Measurements from ENCODE around the gene PHOX2B. TPM values are rescaled to one million over a fixed set of nuclear protein-coding genes. Genes with fewer than 3 reads are reported as not detected.

Gene PHOX2B
- total and polyA plus RNA-seq, 2 of the 8 experiments (the other 6 are each of a cell fraction or from before 2014, with no cell fraction given), result not detected

DNA sequence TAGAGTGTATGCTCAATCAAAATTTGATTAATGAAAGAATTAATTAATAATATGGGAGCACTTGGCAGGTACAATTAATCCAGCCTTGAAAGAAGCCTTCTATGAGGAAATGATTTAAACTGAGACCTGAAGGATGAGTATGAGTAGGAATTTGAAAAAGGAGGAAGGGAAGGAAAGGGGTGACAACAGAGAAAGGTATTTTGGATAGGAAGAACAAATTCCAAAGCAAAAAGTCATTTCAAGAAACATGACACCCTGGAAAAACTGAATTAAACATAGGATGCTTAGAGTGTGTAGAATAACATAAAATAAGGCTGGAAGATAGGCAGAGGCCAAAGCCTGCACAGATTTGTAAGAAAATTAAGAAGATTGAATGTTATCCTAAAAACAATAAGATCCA is 29.6 kb downstream of the PHOX2B start:
- no peak overlapping the region for H4K8ac ChIP-seq (ENCODE audit: extremely low read depth, insufficient read depth, low read length)
- H4K91ac ChIP-seq (replicated peaks; ENCODE audit: insufficient read length, low read length), result no peak overlapping the region
- no peaks in the 10 kb centered on the region for H3K9me3 ChIP-seq (ENCODE audit: insufficient read depth in 2 of 2, low read depth in 1 of 2, low read length in 1 of 2)
- H4K20me1 ChIP-seq (replicated peaks in 1 of 2; ENCODE audit: control insufficient read depth in 1 of 2, insufficient read depth in 2 of 2, low read length in 2 of 2), result no peaks in the 10 kb centered on the region
- no peak overlapping the region for H2BK15ac ChIP-seq (ENCODE audit: low read length)
- FAIRE-seq (no peak), DNase-seq (ENCODE audit: low read depth in 1 of 2, low spot score in 2 of 2) (no peak)
- H2AK5ac ChIP-seq (ENCODE audit: low read depth, low read length), result no peak overlapping the region
- ChIA-PET CTCF (ENCODE audit: partially characterized antibody) (interaction anchor here (0.9 to 1.3 kb wide), 2 partner anchors 157 to 168 kb away, joined by 3 read pairs; no protein-coding TSS in a partner anchor), POLR2A (ENCODE audit: partially characterized antibody) (no interaction called here)
- no peaks in the 10 kb centered on the region for H3K79me2 ChIP-seq (ENCODE audit: control insufficient read depth in 1 of 2, insufficient read depth in 2 of 2, low read length in 2 of 2)
- no peak overlapping the region for H2BK5ac ChIP-seq (ENCODE audit: low read depth, low read length)
- H3K79me1 ChIP-seq (ENCODE audit: low read depth, low read length), result no peaks in the 10 kb centered on the region
- no peaks in the 10 kb centered on the region for H3K36me3 ChIP-seq (ENCODE audit: control insufficient read depth in 2 of 4, insufficient read depth in 4 of 4, low read length in 3 of 4)
- H2BK20ac ChIP-seq (ENCODE audit: low read length), result no peak overlapping the region
- no peak overlapping the region for H3K14ac ChIP-seq (ENCODE audit: insufficient read length)
- H2BK120ac ChIP-seq (replicated peaks; ENCODE audit: low read depth, low read length), result no peak overlapping the region
- no peak overlapping the region for H3K9ac ChIP-seq (replicated peaks in 1 of 4; ENCODE audit: extremely low read depth in 1 of 4, low read depth in 3 of 4, low read length in 3 of 4)
- H3K23ac ChIP-seq (ENCODE audit: insufficient read length), result no peak overlapping the region
- H2AFZ ChIP-seq (ENCODE audit: low read length), result no peak overlapping the region
- H3K18ac ChIP-seq (ENCODE audit: extremely low read depth, low read length), result no peak overlapping the region
- H3K4me3 ChIP-seq (ENCODE audit: extremely low read depth in 1 of 4, insufficient read depth in 2 of 4, low read depth in 3 of 4, low read length in 4 of 4), result no peak overlapping the region
- H3K4me1 ChIP-seq (replicated peaks in 1 of 4; ENCODE audit: control insufficient read depth in 3 of 4, insufficient read depth in 4 of 4, low read length in 3 of 4), result no peaks in the 10 kb centered on the region
- no peak overlapping the region for H4K5ac ChIP-seq (ENCODE audit: insufficient read length, low read depth, low read length)
- H3K4ac ChIP-seq (replicated peaks; ENCODE audit: insufficient read length, low read depth, low read length), result no peak overlapping the region
- H2BK12ac ChIP-seq (ENCODE audit: low read depth, low read length), result no peak overlapping the region
- H3K23me2 ChIP-seq (ENCODE audit: low read depth, low read length), result no peaks in the 10 kb centered on the region
- H3K27me3 ChIP-seq (replicated peaks in 1 of 4; ENCODE audit: control insufficient read depth in 3 of 4, extremely low read depth in 1 of 4, insufficient read depth in 3 of 4, low read length in 3 of 4), result peaks cover 0 to 4% (median 2%) of the 10 kb centered on the region in 4 experiments; a peak in 2 of 7 replicates
- no peak overlapping the region for H3K27ac ChIP-seq (ENCODE audit: low read depth, low read length)
- no peak overlapping the region for H3K56ac ChIP-seq (replicated peaks; ENCODE audit: insufficient read length, low read depth, low read length)
- no peak overlapping the region for H3K4me2 ChIP-seq (ENCODE audit: insufficient read depth in 1 of 2, low read depth in 2 of 2, low read length in 2 of 2)
- TF ChIP-seq KDM4A (IDR thresholded peaks at IDR 0.05; ENCODE audit: low read depth, low read length, severe bottlenecking) (no peak), SIX5 (IDR thresholded peaks at IDR 0.05; ENCODE audit: low read depth, low read length) (no peak), SAP30 (IDR thresholded peaks at IDR 0.05; ENCODE audit: insufficient read depth, insufficient replicate concordance, low read length) (no peak), RXRA (IDR thresholded peaks at IDR 0.05; ENCODE audit: insufficient read depth, low read depth, low read length) (no peak), RFX5 (IDR thresholded peaks at IDR 0.05; ENCODE audit: borderline replicate concordance, low read depth, low read length) (no peak), GTF2F1 (IDR thresholded peaks at IDR 0.05; ENCODE audit: borderline replicate concordance, low read depth, low read length) (no peak), SIN3A (conservative IDR thresholded peaks at IDR 0.05 in 1 of 2, IDR thresholded peaks at IDR 0.05 in 1 of 2; ENCODE audit: low read depth in 1 of 2, low read length in 2 of 2) (no peak), EZH2 (IDR thresholded peaks at IDR 0.05; ENCODE audit: low read depth, low read length, severe bottlenecking) (no peak), KDM1A (IDR thresholded peaks at IDR 0.05; ENCODE audit: borderline replicate concordance, low read length) (no peak)
- TF ChIP-seq, protein P1, sequence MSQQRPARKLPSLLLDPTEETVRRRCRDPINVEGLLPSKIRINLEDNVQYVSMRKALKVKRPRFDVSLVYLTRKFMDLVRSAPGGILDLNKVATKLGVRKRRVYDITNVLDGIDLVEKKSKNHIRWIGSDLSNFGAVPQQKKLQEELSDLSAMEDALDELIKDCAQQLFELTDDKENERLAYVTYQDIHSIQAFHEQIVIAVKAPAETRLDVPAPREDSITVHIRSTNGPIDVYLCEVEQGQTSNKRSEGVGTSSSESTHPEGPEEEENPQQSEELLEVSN (IDR thresholded peaks at IDR 0.05), result no peak
- TF ChIP-seq, protein P2, sequence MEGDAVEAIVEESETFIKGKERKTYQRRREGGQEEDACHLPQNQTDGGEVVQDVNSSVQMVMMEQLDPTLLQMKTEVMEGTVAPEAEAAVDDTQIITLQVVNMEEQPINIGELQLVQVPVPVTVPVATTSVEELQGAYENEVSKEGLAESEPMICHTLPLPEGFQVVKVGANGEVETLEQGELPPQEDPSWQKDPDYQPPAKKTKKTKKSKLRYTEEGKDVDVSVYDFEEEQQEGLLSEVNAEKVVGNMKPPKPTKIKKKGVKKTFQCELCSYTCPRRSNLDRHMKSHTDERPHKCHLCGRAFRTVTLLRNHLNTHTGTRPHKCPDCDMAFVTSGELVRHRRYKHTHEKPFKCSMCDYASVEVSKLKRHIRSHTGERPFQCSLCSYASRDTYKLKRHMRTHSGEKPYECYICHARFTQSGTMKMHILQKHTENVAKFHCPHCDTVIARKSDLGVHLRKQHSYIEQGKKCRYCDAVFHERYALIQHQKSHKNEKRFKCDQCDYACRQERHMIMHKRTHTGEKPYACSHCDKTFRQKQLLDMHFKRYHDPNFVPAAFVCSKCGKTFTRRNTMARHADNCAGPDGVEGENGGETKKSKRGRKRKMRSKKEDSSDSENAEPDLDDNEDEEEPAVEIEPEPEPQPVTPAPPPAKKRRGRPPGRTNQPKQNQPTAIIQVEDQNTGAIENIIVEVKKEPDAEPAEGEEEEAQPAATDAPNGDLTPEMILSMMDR (IDR thresholded peaks at IDR 0.05; ENCODE audit: control extremely low read depth in 1 of 3, insufficient read depth in 1 of 3, low read depth in 1 of 3, low read length in 3 of 3), result no peak
